Osteoblast (primary cell): ENCODE results near the gene VMAC. TPM values are rescaled to one million over a fixed set of nuclear protein-coding genes. Genes with fewer than 3 reads are reported as not detected.

ENCODE experiments used
- DNase-seq: peaks from one replicate; pipeline ENCODE4 v3.0.0; 2011; ENCODE audit warnings: low spot score, mixed read lengths; ENCODE audit not compliant: insufficient read length; ENCODE audit errors: missing footprints
- H2AFZ ChIP-seq: 2 replicates; pipeline ENCODE4 v1.6.0; 2011; ENCODE audit warnings: mild to moderate bottlenecking, low read length
- H3K27ac ChIP-seq: 2 replicates; pipeline ENCODE4 v1.5.1; 2011; ENCODE audit warnings: mild to moderate bottlenecking, low read depth, low read length, moderate library complexity
- H3K27me3 ChIP-seq: 2 replicates; pipeline ENCODE4 v1.6.0; 2012; ENCODE audit warnings: mild to moderate bottlenecking, control low read depth, inconsistent platforms, low read length, moderate library complexity; ENCODE audit not compliant: insufficient read depth
- H3K36me3 ChIP-seq: 2 replicates; pipeline ENCODE4 v1.5.1; 2011; ENCODE audit warnings: mild to moderate bottlenecking, low read length, control low read depth, moderate library complexity; ENCODE audit not compliant: insufficient read depth
- H3K4me1 ChIP-seq: 2 replicates; pipeline ENCODE4 v1.5.1; 2011; ENCODE audit warnings: mild to moderate bottlenecking, low read length, control low read depth, moderate library complexity; ENCODE audit not compliant: insufficient read depth
- H3K4me2 ChIP-seq: 2 replicates; pipeline ENCODE4 v1.6.0; 2011; ENCODE audit warnings: mild to moderate bottlenecking, low read length; ENCODE audit not compliant: insufficient read depth
- H3K4me3 ChIP-seq: fragments of 200-600 bp; sonication (generic); 3 replicates; pipeline ENCODE4 v1.5.1; 2012; ENCODE audit warnings: mild to moderate bottlenecking, low read length, inconsistent platforms; ENCODE audit not compliant: insufficient read depth
- H3K79me2 ChIP-seq: 2 replicates; pipeline ENCODE4 v1.6.0; 2012; ENCODE audit warnings: mild to moderate bottlenecking, low read length, control low read depth, inconsistent platforms; ENCODE audit not compliant: insufficient read depth
- H3K9me3 ChIP-seq: 2 replicates; pipeline ENCODE4 v1.5.1; 2011; ENCODE audit warnings: low read depth, low read length, control low read depth
- H4K20me1 ChIP-seq: 2 replicates; pipeline ENCODE4 v1.6.0; 2012; ENCODE audit warnings: mild to moderate bottlenecking, low read length, control low read depth; ENCODE audit not compliant: insufficient read depth
- total RNA-seq: library from RNA; depleted of rRNA; stranded (reverse); fragments of >200 nt; gene quantifications from 2 replicates; pipeline ENCODE4 v1.2.3, GENCODE V29; 2012
- TF ChIP-seq, protein P1 (sequence below): IDR thresholded peaks from 2 replicates; pipeline ENCODE4 v1.5.1; 2011; ENCODE audit warnings: mild to moderate bottlenecking, low read depth, low read length, moderate library complexity; ENCODE audit errors: extremely low read depth

VMAC gene
- total RNA-seq, 1 donor = 12.3 TPM

DNA sequence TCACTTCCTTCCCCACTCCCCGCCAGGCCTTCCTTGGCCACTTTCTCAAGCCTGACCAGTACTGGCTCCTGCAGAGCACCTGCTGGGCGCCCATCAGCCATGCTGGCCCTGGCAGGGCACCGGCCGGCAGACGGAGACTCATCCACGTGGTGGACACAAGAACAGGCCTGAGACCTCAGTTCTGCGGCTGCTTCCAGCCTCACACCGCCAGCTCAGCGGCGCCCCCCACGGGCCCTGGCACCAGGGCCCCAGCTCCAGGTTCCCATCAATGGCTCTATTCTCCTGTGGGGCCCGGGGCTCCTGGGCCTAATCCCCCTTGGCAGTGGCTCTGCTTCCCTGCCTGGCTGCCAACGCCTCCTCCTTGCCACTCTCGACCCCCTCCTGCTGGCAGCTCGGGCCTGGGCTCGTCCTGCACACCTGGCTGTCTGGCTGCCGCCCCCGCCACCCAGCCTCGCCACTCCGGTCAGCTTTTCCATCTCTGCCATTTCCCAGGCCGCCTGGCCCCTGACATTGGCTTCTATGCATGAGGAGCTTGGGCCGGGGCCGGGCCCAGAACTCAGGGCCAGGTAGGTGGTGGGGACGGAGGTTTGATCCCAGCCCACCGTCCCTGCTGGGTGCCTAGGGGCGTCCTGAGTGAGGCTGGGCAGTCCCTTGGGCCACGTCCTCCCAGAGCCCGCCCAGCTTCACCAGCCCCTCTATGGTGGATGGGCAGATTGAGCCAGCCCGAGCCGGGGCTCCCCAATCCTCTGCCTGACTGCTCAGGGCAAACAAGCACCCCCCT is 7.3 kb upstream of the VMAC start:
- TF ChIP-seq, protein P1, sequence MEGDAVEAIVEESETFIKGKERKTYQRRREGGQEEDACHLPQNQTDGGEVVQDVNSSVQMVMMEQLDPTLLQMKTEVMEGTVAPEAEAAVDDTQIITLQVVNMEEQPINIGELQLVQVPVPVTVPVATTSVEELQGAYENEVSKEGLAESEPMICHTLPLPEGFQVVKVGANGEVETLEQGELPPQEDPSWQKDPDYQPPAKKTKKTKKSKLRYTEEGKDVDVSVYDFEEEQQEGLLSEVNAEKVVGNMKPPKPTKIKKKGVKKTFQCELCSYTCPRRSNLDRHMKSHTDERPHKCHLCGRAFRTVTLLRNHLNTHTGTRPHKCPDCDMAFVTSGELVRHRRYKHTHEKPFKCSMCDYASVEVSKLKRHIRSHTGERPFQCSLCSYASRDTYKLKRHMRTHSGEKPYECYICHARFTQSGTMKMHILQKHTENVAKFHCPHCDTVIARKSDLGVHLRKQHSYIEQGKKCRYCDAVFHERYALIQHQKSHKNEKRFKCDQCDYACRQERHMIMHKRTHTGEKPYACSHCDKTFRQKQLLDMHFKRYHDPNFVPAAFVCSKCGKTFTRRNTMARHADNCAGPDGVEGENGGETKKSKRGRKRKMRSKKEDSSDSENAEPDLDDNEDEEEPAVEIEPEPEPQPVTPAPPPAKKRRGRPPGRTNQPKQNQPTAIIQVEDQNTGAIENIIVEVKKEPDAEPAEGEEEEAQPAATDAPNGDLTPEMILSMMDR = no peak
- Histone ChIP-seq H3K27ac (no peak overlapping the region), H3K36me3 (peaks cover 8% of the 10 kb centered on the region), H3K9me3 (no peaks in the 10 kb centered on the region), H3K79me2 (peaks cover 43% of the 10 kb centered on the region), H3K27me3 (no peaks in the 10 kb centered on the region), H3K4me2 (no peak overlapping the region), H2AFZ (no peak overlapping the region), H3K4me3 (no peak overlapping the region), H3K4me1 (peaks cover 8% of the 10 kb centered on the region), H4K20me1 (peaks cover 55% of the 10 kb centered on the region)
- DNase-seq = peak; percentile 84

DNA sequence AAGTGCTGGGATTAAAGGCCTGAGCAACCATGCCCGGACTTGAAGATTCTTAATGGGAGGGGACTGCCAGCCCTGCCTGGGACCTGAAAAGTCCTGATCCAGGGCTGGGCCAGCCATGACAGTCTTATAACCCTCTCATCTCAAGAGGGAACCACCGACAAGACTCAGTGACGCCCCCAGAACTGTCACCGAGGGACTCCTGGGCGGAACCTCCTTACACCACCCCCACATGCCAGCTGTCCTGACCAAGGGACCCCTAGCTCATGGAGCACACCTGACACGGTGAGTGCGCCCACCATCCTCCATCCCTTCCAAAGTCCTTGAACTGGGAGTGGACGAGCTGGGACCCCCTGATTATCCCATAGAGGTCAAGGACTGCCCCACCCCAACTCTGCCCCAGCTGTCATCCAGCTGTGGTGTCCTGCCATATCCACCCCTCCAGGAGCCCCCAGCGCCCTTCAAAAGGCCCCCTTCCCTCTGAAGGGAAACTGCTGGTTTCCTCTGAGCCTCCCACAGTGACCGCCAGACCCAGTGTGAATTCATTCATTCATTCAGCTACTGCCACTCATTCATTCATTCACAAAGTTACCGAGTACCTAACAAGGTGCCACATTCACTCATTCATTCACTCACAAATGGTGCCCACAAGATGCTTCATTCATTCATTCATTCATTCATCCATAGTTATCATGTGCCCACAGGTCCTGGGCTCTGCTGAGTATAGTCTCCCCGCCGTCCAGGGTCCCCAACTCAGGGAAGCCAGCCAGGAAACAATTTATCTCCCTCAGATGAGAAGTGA is 4.7 kb upstream of the VMAC start:
- H3K27me3 ChIP-seq = no peaks in the 10 kb centered on the region
- H3K4me2 ChIP-seq = no peak overlapping the region
- H4K20me1 ChIP-seq = peaks cover 51% of the 10 kb centered on the region
- no peak overlapping the region for H3K27ac ChIP-seq
- H2AFZ ChIP-seq = no peak overlapping the region
- TF ChIP-seq, protein P1 = no peak
- H3K4me1 ChIP-seq = peaks cover 16% of the 10 kb centered on the region
- no peaks in the 10 kb centered on the region for H3K9me3 ChIP-seq
- peak; percentile 1 for DNase-seq
- no peak overlapping the region for H3K4me3 ChIP-seq
- H3K79me2 ChIP-seq = peaks cover 55% of the 10 kb centered on the region
- peaks cover 8% of the 10 kb centered on the region for H3K36me3 ChIP-seq

DNA sequence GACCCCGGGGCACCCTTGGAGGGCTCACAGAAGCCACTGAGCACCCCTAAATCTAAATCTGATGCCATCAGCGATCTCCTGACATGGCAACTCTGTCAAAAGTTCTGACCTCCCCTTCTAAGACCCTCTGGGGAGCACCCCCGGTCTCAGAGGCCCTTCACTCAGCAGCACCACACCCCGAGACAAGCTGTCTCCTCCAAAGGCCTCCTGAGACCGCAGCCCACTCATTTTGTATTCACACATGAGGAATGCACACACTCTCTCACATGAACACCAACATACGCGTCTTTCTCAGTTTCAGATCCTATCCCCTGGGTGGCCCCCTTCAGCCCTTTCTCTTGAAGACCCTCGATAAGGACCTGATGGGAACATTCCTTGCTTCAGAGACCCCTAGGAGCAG is 3.7 kb upstream of the VMAC start:
- peak overlapping the region; percentile 24 for H3K27ac ChIP-seq
- no peaks in the 10 kb centered on the region for H3K9me3 ChIP-seq
- peak; percentile 82 for DNase-seq
- TF ChIP-seq, protein P1 = no peak
- peak overlapping the region; percentile 40 for H3K4me2 ChIP-seq
- peaks cover 8% of the 10 kb centered on the region for H3K36me3 ChIP-seq
- no peaks in the 10 kb centered on the region for H3K27me3 ChIP-seq
- no peak overlapping the region for H2AFZ ChIP-seq
- H3K4me3 ChIP-seq = no peak overlapping the region
- H4K20me1 ChIP-seq = peaks cover 47% of the 10 kb centered on the region
- peaks cover 20% of the 10 kb centered on the region for H3K4me1 ChIP-seq
- peaks cover 57% of the 10 kb centered on the region for H3K79me2 ChIP-seq
